ENCODE results near the gene ADSL.

The ADSL gene

DNA sequence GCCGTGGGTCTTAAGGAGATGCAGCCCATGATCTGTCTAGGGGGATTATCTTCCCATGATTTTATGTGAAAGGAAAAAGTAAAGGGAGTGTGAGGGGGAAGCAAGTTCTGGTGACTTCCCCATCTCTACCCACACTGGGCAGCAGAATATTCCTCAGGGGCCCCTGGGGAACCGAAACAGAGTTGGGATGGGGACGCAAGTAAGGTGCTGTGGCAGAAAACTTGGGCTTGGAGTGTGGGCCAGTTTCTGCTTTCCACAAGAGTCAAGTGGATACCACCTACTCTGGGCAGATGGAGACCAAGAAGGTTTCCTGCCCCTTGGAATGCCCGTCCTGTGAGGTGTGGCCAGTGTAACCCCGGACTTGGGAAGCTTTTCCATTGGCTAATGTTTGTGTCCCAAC is 88.4 kb downstream of the ADSL start:
- peaks cover 41% of the 10 kb centered on the region for H3K36me3 ChIP-seq (ENCODE audit: low read depth)
- no peak for DNase-seq (ENCODE audit: low spot score)
- no peak overlapping the region for H3K27ac ChIP-seq (ENCODE audit: poor library complexity, severe bottlenecking)
- no peaks in the 10 kb centered on the region for H3K27me3 ChIP-seq (ENCODE audit: insufficient read depth, poor library complexity, severe bottlenecking)
- no peak overlapping the region for H3K4me3 ChIP-seq (ENCODE audit: severe bottlenecking)
- no peaks in the 10 kb centered on the region for H3K9me3 ChIP-seq (ENCODE audit: severe bottlenecking)
- no peak for ATAC-seq (ENCODE audit: low read depth)
- TF ChIP-seq CTCF (IDR thresholded peaks at IDR 0.05; ENCODE audit: poor library complexity, severe bottlenecking), result no peak
- H3K4me1 ChIP-seq (ENCODE audit: insufficient read depth, poor library complexity, severe bottlenecking), result peaks cover 7% of the 10 kb centered on the region

DNA sequence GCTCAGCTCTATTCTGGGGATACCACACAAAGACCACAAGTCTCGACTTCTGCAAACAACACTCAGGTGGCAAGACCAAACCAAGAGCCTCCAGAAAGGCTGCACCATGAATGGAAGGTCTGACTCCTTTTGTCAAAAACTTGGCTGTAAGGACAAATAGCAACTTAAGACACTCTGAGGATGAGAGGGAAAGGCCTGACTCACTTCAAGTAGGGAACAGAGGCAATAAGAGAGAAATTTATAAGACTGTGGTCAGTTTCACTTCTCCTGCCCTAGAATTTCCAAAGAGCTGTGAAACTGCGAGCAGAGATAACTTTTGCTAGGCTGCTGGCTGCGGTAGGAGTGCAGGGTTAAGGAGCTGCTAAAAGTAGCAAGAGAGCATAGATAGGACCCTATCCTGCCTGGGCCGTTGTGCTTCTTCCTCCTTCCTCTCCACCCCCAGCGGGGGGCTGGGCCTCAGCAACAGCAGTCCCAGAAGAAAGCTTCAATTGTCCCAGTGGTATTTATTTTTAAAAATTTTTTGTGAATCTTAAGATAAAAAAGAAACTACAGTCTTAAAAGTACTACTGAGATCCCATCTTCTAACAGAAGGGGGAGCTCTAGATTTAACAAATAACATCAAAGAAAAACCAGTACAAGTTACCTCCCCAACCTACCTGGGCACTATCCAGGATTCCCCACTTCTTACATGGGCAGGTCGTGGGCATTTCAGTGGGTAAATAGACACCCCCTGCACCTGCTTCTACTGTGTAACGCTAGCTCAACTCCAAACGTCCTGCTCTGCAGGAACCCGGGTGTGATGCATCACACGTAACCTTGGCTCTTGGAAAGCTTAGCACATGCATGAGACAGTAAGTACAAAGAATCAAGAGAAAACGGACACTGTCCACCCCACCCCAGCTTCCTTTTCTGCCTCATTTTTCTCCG is 90.5 kb downstream of the ADSL start:
- DNase-seq (ENCODE audit: low spot score) (no peak), ATAC-seq (ENCODE audit: low read depth) (peak; percentile 70)
- Histone ChIP-seq H3K4me1 (ENCODE audit: insufficient read depth, poor library complexity, severe bottlenecking) (peaks cover 7% of the 10 kb centered on the region), H3K27ac (ENCODE audit: poor library complexity, severe bottlenecking) (peak overlapping the region; percentile 50), H3K27me3 (ENCODE audit: insufficient read depth, poor library complexity, severe bottlenecking) (no peaks in the 10 kb centered on the region), H3K9me3 (ENCODE audit: severe bottlenecking) (no peaks in the 10 kb centered on the region), H3K36me3 (ENCODE audit: low read depth) (peaks cover 34% of the 10 kb centered on the region), H3K4me3 (ENCODE audit: severe bottlenecking) (no peak overlapping the region)
- peak; percentile 82 for TF ChIP-seq CTCF (IDR thresholded peaks at IDR 0.05; ENCODE audit: poor library complexity, severe bottlenecking)
